Mucosa of stomach (tissue), 1 donor: ENCODE data around the gene HAUS5.

ENCODE experiments used
- H3K27me3 ChIP-seq: one replicate; pipeline ENCODE4 v1.7.0; 2013; ENCODE audit warnings: mild to moderate bottlenecking, low read length; ENCODE audit not compliant: control insufficient read depth, insufficient read depth
- H3K36me3 ChIP-seq: one replicate; pipeline ENCODE4 v1.7.0; 2013; ENCODE audit warnings: low read length; ENCODE audit not compliant: control insufficient read depth, insufficient read depth
- H3K4me1 ChIP-seq: one replicate; pipeline ENCODE4 v1.7.0; 2013; ENCODE audit warnings: mild to moderate bottlenecking, low read length; ENCODE audit not compliant: control insufficient read depth, insufficient read depth
- H3K4me3 ChIP-seq: one replicate; pipeline ENCODE4 v1.7.0; 2013; ENCODE audit warnings: low read length
- H3K9ac ChIP-seq: one replicate; pipeline ENCODE4 v1.7.0; 2013; ENCODE audit warnings: mild to moderate bottlenecking, low read length, moderate library complexity
- H3K9me3 ChIP-seq: one replicate; pipeline ENCODE4 v1.7.0; 2013; ENCODE audit warnings: mild to moderate bottlenecking, low read length, moderate library complexity; ENCODE audit not compliant: control insufficient read depth
- donor health status: Pancreatic carcinoma.

HAUS5 gene

DNA sequence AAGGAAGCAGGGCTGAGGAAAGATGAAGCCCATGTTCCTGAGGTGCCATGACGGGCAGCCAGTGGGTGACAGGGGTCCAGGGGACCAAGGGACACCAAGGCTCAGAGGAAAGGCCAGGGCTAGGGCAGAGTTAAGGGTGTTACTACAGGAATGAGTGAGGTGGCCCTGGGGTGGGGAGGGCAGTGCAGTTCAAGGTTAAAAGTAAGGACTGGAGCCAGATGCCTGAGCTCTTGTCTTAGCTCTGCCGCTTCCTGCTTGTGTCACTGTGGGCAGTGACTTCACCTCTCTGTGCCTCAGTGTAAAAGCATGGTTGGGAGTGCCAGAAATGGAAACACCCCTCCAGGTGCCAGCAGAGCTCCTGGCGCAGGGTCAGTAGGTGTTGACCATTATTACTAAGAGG lies 24.1 kb downstream of the HAUS5 start:
- peaks cover 7% of the 10 kb centered on the region for H3K36me3 ChIP-seq
- no peak overlapping the region for H3K9ac ChIP-seq
- H3K4me3 ChIP-seq = no peak overlapping the region
- no peaks in the 10 kb centered on the region for H3K4me1 ChIP-seq
- no peaks in the 10 kb centered on the region for H3K9me3 ChIP-seq
- H3K27me3 ChIP-seq = no peaks in the 10 kb centered on the region

DNA sequence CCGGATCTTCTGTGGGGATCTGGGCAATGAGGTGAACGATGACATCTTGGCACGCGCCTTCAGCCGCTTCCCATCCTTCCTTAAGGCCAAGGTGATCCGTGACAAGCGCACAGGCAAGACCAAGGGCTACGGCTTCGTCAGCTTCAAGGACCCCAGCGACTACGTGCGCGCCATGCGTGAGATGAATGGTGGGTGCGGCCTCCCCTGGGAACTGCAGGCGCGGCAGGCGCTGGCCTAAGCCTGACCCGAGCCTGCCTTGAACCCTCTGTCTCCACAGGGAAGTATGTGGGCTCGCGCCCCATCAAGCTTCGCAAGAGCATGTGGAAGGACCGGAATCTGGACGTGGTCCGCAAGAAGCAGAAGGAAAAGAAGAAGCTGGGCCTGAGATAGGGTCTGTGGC lies 24.6 kb downstream of the HAUS5 start:
- Histone ChIP-seq H3K36me3 (peaks cover 7% of the 10 kb centered on the region), H3K4me1 (no peaks in the 10 kb centered on the region), H3K9me3 (no peaks in the 10 kb centered on the region), H3K9ac (no peak overlapping the region), H3K27me3 (no peaks in the 10 kb centered on the region), H3K4me3 (no peak overlapping the region)

DNA sequence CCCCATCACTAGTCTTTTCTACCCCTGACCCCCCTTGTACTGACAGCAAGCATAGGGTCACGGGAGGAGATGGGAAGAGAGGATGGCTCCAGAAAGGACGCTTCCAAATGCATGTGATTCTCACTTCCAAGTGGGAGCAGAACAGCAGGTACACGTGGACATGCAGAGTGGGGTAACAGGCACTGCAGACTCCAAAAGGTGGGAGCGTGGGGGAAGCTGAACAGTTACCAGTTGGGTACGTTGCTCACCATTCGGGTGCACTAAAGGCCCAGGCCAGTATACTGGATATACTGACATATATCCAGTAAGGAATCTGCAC lies 26.7 kb downstream of the HAUS5 start:
- Histone ChIP-seq H3K4me3 (no peak overlapping the region), H3K9ac (no peak overlapping the region), H3K27me3 (no peaks in the 10 kb centered on the region), H3K36me3 (no peaks in the 10 kb centered on the region), H3K9me3 (no peaks in the 10 kb centered on the region), H3K4me1 (peaks cover 8% of the 10 kb centered on the region)

DNA sequence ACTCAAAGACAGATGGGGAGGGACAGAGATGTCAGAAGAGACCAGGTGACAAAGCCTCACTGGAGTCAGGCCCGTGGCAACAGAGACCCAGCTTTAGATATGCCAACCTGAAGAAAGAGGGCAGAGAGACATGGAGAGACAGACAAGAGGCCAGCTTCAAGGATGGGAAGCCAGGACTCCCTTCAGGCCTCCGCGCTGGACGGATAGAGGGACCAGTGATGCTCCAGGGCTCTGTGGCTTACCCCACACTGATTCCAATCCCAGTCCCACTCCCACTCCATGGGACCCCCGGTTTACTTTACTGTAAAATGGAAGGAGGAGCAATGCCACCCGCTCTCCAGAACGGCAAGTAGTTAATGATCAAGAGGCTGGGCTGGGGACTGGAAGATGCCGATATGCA lies 27.3 kb downstream of the HAUS5 start:
- no peak overlapping the region for H3K9ac ChIP-seq
- H3K4me1 ChIP-seq = peaks cover 12% of the 10 kb centered on the region
- no peak overlapping the region for H3K4me3 ChIP-seq
- no peaks in the 10 kb centered on the region for H3K36me3 ChIP-seq
- H3K9me3 ChIP-seq = no peaks in the 10 kb centered on the region
- H3K27me3 ChIP-seq = no peaks in the 10 kb centered on the region

DNA sequence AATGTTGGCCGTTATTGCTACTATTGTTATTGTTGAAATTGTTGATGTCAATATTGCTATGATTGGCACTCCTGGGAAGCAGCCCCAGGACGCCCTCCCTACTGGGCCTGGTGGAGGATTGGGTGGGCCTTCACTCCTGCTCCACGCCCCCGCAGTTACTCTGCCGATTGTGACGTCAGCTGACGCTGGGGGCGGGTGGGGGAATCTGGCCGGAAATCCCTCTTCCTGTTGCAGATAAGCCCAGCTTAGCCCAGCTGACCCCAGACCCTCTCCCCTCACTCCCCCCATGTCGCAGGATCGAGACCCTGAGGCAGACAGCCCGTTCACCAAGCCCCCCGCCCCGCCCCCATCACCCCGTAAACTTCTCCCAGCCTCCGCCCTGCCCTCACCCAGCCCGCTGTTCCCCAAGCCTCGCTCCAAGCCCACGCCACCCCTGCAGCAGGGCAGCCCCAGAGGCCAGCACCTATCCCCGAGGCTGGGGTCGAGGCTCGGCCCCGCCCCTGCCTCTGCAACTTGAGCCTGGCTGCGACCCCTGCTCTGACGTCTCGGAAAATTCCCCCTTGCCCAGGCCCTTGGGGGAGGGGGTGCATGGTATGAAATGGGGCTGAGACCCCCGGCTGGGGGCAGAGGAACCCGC lies 29.1 kb downstream of the HAUS5 start, which contains the start of gene ETV2:
Gene ETV2 (plus strand): TSS at position 231 of the 637 bp plus-strand sequence. CDS start 716 bp downstream, outside the sequence.
- Histone ChIP-seq H3K4me3 (no peak within 1 kb of the TSS), H3K36me3 (no peaks in the 10 kb centered on the region), H3K9ac (no peak within 1 kb of the TSS), H3K9me3 (no peaks in the 10 kb centered on the region), H3K4me1 (peaks cover 16% of the 10 kb centered on the region), H3K27me3 (no peaks in the 10 kb centered on the region)

DNA sequence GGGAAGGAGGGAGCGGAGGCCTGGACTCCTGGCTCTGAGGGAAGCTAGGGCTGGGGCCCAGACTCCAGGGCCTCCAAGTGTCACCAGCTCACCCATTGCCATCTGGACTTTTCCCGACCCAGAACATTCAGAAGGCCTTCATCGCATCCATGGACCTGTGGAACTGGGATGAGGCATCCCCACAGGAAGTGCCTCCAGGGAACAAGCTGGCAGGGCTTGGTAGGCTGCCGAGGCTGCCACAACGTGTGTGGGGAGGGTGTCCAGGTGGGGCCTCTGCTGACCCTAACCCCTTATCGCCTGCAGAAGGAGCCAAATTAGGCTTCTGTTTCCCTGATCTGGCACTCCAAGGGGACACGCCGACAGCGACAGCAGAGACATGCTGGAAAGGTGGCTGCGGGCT lies 29.8 kb downstream of the HAUS5 start:
- Histone ChIP-seq H3K4me3 (no peak overlapping the region), H3K9ac (no peak overlapping the region), H3K36me3 (no peaks in the 10 kb centered on the region), H3K4me1 (peaks cover 16% of the 10 kb centered on the region), H3K27me3 (no peaks in the 10 kb centered on the region), H3K9me3 (no peaks in the 10 kb centered on the region)

DNA sequence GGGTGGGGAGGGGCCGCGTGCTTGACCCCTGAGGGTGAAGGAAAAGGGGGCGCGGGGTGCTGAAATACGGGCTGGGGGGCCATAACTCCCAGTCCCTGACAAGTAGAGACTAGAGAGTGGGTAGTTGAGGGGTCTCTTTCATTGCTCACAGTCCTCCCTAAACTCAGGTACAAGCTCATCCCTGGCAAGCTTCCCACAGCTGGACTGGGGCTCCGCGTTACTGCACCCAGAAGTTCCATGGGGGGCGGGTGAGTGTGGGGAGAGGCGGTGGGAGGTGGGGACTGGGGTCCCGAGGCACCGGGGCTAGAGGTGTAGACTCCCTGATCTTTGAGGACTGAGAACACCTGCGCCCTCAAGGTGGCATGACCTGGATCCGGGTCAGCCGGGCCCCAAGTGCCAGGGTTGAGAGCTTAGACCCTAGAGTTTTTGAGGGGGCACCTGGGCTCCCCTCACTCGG lies 30.3 kb downstream of the HAUS5 start:
- Histone ChIP-seq H3K9ac (peak overlapping the region; percentile 78), H3K36me3 (no peaks in the 10 kb centered on the region), H3K9me3 (no peaks in the 10 kb centered on the region), H3K4me1 (peaks cover 16% of the 10 kb centered on the region), H3K27me3 (no peaks in the 10 kb centered on the region), H3K4me3 (peak overlapping the region; percentile 85)

DNA sequence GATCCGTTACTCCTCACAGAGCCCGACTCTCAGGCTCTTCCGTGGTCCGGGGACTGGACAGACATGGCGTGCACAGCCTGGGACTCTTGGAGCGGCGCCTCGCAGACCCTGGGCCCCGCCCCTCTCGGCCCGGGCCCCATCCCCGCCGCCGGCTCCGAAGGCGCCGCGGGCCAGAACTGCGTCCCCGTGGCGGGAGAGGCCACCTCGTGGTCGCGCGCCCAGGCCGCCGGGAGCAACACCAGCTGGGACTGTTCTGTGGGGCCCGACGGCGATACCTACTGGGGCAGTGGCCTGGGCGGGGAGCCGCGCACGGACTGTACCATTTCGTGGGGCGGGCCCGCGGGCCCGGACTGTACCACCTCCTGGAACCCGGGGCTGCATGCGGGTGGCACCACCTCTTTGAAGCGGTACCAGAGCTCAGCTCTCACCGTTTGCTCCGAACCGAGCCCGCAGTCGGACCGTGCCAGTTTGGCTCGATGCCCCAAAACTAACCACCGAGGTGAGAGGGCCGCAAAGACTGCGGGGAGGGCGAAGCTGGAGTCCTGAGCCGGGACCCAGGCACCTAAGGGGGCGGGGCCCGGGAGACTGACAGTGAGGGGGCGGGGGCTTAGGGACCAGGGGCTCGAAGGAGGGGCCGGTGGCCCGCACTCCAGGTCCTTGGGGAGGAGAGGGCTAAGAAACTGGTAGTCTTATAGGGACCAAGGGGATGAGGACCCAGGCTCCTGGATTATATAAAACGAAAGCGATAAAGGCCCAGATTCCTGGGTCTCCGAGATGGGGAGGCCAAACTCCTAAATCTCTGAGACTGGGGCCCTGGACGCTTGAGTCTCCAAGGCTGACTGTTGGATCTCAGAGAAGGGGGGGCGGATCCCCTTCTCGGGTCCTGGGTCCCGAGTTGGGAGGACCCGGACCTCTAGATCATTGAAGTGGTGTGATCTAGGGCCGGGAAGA lies 31.0 kb downstream of the HAUS5 start:
- H3K36me3 ChIP-seq = no peaks in the 10 kb centered on the region
- no peaks in the 10 kb centered on the region for H3K27me3 ChIP-seq
- peak overlapping the region; percentile 78 for H3K9ac ChIP-seq
- peaks cover 16% of the 10 kb centered on the region for H3K4me1 ChIP-seq
- H3K9me3 ChIP-seq = no peaks in the 10 kb centered on the region
- peak overlapping the region; percentile 85 for H3K4me3 ChIP-seq

DNA sequence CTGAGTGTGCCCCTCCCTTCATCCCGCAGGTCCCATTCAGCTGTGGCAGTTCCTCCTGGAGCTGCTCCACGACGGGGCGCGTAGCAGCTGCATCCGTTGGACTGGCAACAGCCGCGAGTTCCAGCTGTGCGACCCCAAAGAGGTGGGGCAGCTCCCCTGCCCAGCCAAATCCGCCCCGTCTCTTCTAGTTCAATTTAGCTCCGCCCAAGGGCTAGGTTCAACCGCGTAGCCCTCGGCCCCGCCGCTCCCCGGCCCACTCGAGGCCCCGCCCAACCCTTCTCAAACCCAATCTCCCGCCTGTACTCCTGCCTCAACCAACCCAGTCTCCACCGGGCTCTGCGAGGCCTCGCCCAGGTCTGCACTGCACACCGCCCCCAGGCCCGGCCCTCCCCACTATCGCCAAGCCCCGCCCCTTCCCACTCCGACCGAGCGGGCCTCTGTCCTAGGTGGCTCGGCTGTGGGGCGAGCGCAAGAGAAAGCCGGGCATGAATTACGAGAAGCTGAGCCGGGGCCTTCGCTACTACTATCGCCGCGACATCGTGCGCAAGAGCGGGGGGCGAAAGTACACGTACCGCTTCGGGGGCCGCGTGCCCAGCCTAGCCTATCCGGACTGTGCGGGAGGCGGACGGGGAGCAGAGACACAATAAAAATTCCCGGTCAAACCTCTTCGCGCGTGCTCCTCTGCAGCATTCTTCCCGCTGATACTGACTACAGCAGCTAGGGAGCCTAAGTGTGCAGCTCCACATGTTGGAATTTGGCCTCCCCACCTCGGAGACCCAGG lies 31.9 kb downstream of the HAUS5 start:
- peaks cover 16% of the 10 kb centered on the region for H3K4me1 ChIP-seq

DNA sequence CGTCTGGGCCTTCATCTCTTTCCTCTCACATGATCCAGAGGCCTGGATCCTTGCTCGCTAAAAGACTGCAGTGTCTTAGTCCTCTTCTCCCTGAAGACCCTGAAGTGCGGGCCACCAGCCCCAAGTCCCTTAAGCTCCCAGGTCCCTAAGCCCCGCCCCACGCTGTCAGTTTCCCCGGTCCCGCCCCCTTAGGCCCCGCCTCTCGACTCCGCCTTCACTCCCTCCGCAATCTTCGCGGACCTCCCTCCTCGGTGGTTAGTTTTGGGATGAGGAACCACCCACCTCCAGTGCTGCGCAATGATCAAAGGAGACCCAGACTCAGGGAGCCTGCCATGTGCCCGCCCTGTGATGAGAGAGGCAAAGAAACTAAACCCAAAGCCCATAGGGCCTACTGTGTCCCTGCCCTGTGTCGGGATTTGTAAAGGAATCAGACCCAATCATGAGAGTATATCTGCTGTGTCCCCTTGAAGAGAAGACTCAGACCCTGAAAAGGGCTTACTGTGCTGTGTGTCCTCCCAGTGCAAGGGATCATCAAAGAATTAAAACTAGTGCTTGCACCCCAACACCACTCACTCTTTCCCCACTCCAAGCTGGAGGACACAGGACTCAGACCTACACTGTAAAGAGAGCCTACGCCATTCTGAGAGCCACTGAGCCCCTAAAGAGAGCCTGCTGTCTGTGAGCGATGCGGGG lies 32.6 kb downstream of the HAUS5 start:
- Histone ChIP-seq H3K4me1 (peaks cover 16% of the 10 kb centered on the region), H3K9ac (peak overlapping the region; percentile 53), H3K9me3 (no peaks in the 10 kb centered on the region), H3K4me3 (peak overlapping the region; percentile 85), H3K36me3 (no peaks in the 10 kb centered on the region), H3K27me3 (no peaks in the 10 kb centered on the region)

More for the DNA sequence above, 31.9 kb downstream of the HAUS5 start:
- Histone ChIP-seq H3K36me3 (no peaks in the 10 kb centered on the region), H3K4me3 (peak overlapping the region; percentile 85), H3K27me3 (no peaks in the 10 kb centered on the region), H3K9me3 (no peaks in the 10 kb centered on the region), H3K9ac (peak overlapping the region; percentile 78)

DNA sequence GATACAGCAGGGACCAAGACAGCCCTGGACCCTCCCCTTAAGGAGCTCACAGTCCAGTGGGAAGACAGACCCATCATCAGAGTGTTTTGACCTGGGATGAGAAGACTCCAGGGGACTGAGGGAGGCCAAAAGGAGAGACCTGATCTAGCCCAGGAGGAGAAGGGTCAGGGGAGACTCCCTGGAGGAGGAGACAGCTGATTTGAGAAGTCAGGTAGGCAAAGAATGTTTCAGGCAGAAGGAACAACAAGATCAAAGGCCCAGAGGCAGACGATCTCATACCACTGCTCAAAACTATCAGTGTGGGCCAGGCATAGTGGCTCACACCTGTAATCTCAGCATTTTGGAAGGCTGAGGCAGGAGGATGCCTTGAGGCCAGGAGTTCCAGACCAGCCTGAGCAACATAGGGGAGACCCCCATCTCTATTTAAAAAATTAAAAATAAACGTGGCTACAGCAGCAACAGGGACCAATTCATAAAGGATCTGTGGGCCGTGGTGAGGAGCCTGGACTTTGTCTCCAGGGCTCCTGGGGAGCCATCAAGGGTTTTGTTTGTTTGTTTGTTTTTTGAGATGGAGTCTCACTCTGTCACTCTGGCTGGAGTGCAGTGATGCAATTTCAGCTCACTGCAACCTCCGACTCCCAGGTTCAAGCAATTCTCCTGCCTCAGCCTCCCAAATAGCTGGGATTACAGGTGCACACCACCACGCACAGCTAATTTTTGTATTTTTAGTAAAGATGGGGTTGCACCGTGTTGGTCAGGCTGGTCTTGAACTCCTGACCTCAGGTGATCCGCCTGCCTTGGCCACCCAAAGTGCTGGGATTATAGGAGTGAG lies 33.4 kb downstream of the HAUS5 start:
- no peak overlapping the region for H3K9ac ChIP-seq
- H3K4me3 ChIP-seq = no peak overlapping the region

More for the DNA sequence above, 33.4 kb downstream of the HAUS5 start:
- H3K27me3 ChIP-seq = no peaks in the 10 kb centered on the region
- no peaks in the 10 kb centered on the region for H3K36me3 ChIP-seq
- H3K9me3 ChIP-seq = no peaks in the 10 kb centered on the region
- H3K4me1 ChIP-seq = peaks cover 16% of the 10 kb centered on the region
